ENCODE results near the gene NCOA6. TPM values are rescaled to one million over a fixed set of nuclear protein-coding genes. Genes with fewer than 3 reads are reported as not detected.
"Not testable (repeated sequence)": the region's sequence is repeated elsewhere in the genome, so short reads cannot be mapped to it uniquely, and the experiment has no call there.

The NCOA6 gene
- total and polyA plus RNA-seq, 4 donors = 18.6 to 49.6 (median 33.6) TPM

GRCh38 chr20:34717230-34718095 lies 108.0 kb downstream of the NCOA6 start:
- Histone ChIP-seq H3K36me3 (ENCODE audit: control insufficient read depth, insufficient read depth, low read length) (peaks cover 26% of the 10 kb centered on the region), H3K27ac (ENCODE audit: low read depth, low read length) (no peak overlapping the region), H3K4me3 (ENCODE audit: low read depth, low read length) (no peak overlapping the region), H3K4me1 (ENCODE audit: control insufficient read depth, insufficient read depth, low read length) (no peaks in the 10 kb centered on the region), H3K9me3 (ENCODE audit: control insufficient read depth, insufficient read depth, low read length) (no peaks in the 10 kb centered on the region), H3K27me3 (ENCODE audit: control insufficient read depth, insufficient read depth, low read length) (no peaks in the 10 kb centered on the region)
- no peak for DNase-seq (ENCODE audit: low read depth in 4 of 6, low spot score in 6 of 6)
- no CpG with 5 or more reads among the region's 9 CpGs for WGBS (ENCODE audit: insufficient coverage)

GRCh38 chr20:34716921-34717229 lies 108.6 kb downstream of the NCOA6 start:
- Histone ChIP-seq H3K4me1 (ENCODE audit: control insufficient read depth, insufficient read depth, low read length) (no peaks in the 10 kb centered on the region), H3K27me3 (ENCODE audit: control insufficient read depth, insufficient read depth, low read length) (no peaks in the 10 kb centered on the region), H3K9me3 (ENCODE audit: control insufficient read depth, insufficient read depth, low read length) (no peaks in the 10 kb centered on the region), H3K36me3 (ENCODE audit: control insufficient read depth, insufficient read depth, low read length) (peaks cover 27% of the 10 kb centered on the region), H3K27ac (ENCODE audit: low read depth, low read length) (no peak overlapping the region), H3K4me3 (ENCODE audit: low read depth, low read length) (no peak overlapping the region)
- WGBS (ENCODE audit: insufficient coverage) = no CpG with 5 or more reads among the region's 2 CpGs
- no peak for DNase-seq (ENCODE audit: low read depth in 4 of 6, low spot score in 6 of 6)

- Histone ChIP-seq H3K36me3 (ENCODE audit: control insufficient read depth, insufficient read depth, low read length) (peaks cover 36% of the 10 kb centered on the region), H3K9me3 (ENCODE audit: control insufficient read depth, insufficient read depth, low read length) (no peaks in the 10 kb centered on the region), H3K4me3 (ENCODE audit: low read depth, low read length) (no peak overlapping the region), H3K27me3 (ENCODE audit: control insufficient read depth, insufficient read depth, low read length) (no peaks in the 10 kb centered on the region), H3K27ac (ENCODE audit: low read depth, low read length) (no peak overlapping the region), H3K4me1 (ENCODE audit: control insufficient read depth, insufficient read depth, low read length) (peaks cover 5% of the 10 kb centered on the region)
- 100% methylated on average over 2 of the region's 4 CpGs for WGBS (ENCODE audit: insufficient coverage)
- DNase-seq (ENCODE audit: low read depth in 4 of 6, low spot score in 6 of 6) = no peak
Measured at GRCh38 chr20:34715384-34715783, 110.1 kb downstream of the NCOA6 start.

- H3K36me3 ChIP-seq (ENCODE audit: control insufficient read depth, insufficient read depth, low read length) = peaks cover 36% of the 10 kb centered on the region
- H3K4me1 ChIP-seq (ENCODE audit: control insufficient read depth, insufficient read depth, low read length) = peaks cover 14% of the 10 kb centered on the region
- not testable (repeated sequence) for H3K4me3 ChIP-seq (ENCODE audit: low read depth, low read length); H3K9me3 ChIP-seq (ENCODE audit: control insufficient read depth, insufficient read depth, low read length); H3K27ac ChIP-seq (ENCODE audit: low read depth, low read length); H3K27me3 ChIP-seq (ENCODE audit: control insufficient read depth, insufficient read depth, low read length); DNase-seq (ENCODE audit: low read depth in 4 of 6, low spot score in 6 of 6)
- 95% methylated on average over 8 of the region's 10 CpGs for WGBS (ENCODE audit: insufficient coverage)
Measured at GRCh38 chr20:34713944-34714515, 111.4 kb downstream of the NCOA6 start.

GRCh38 chr20:34713194-34713943 lies 112.1 kb downstream of the NCOA6 start:
- Histone ChIP-seq H3K27ac (ENCODE audit: low read depth, low read length) (no peak overlapping the region), H3K27me3 (ENCODE audit: control insufficient read depth, insufficient read depth, low read length) (no peaks in the 10 kb centered on the region), H3K4me3 (ENCODE audit: low read depth, low read length) (no peak overlapping the region), H3K36me3 (ENCODE audit: control insufficient read depth, insufficient read depth, low read length) (peaks cover 36% of the 10 kb centered on the region), H3K9me3 (ENCODE audit: control insufficient read depth, insufficient read depth, low read length) (no peaks in the 10 kb centered on the region), H3K4me1 (ENCODE audit: control insufficient read depth, insufficient read depth, low read length) (peaks cover 21% of the 10 kb centered on the region)
- peak in 2 of 6 donors; percentile 56 to 73 for DNase-seq (ENCODE audit: low read depth in 4 of 6, low spot score in 6 of 6)
- WGBS (ENCODE audit: insufficient coverage) = no CpG with 5 or more reads among the region's 1 CpG

- H3K27ac ChIP-seq (ENCODE audit: low read depth, low read length) = no peak overlapping the region
- 80% methylated on average over 1 of the region's 5 CpGs for WGBS (ENCODE audit: insufficient coverage)
Measured at GRCh38 chr20:34712525-34713192, 112.8 kb downstream of the NCOA6 start.

GRCh38 chr20:34711813-34712430 lies 113.5 kb downstream of the NCOA6 start:
- H3K27me3 ChIP-seq (ENCODE audit: control insufficient read depth, insufficient read depth, low read length) = no peaks in the 10 kb centered on the region
- peaks cover 35% of the 10 kb centered on the region for H3K36me3 ChIP-seq (ENCODE audit: control insufficient read depth, insufficient read depth, low read length)
- no peak overlapping the region for H3K4me3 ChIP-seq (ENCODE audit: low read depth, low read length)
- H3K27ac ChIP-seq (ENCODE audit: low read depth, low read length) = no peak overlapping the region
- peaks cover 21% of the 10 kb centered on the region for H3K4me1 ChIP-seq (ENCODE audit: control insufficient read depth, insufficient read depth, low read length)
- no peak for DNase-seq (ENCODE audit: low read depth in 4 of 6, low spot score in 6 of 6)
- no peaks in the 10 kb centered on the region for H3K9me3 ChIP-seq (ENCODE audit: control insufficient read depth, insufficient read depth, low read length)
- WGBS (ENCODE audit: insufficient coverage) = 94% methylated on average over 3 of the region's 3 CpGs

More at GRCh38 chr20:34712525-34713192, 112.8 kb downstream of the NCOA6 start:
- H3K36me3 ChIP-seq (ENCODE audit: control insufficient read depth, insufficient read depth, low read length) = peaks cover 36% of the 10 kb centered on the region
- DNase-seq (ENCODE audit: low read depth in 4 of 6, low spot score in 6 of 6) = no peak
- H3K4me3 ChIP-seq (ENCODE audit: low read depth, low read length) = no peak overlapping the region
- H3K4me1 ChIP-seq (ENCODE audit: control insufficient read depth, insufficient read depth, low read length) = peaks cover 21% of the 10 kb centered on the region
- H3K27me3 ChIP-seq (ENCODE audit: control insufficient read depth, insufficient read depth, low read length) = no peaks in the 10 kb centered on the region
- no peaks in the 10 kb centered on the region for H3K9me3 ChIP-seq (ENCODE audit: control insufficient read depth, insufficient read depth, low read length)

- Histone ChIP-seq H3K27me3 (ENCODE audit: control insufficient read depth, insufficient read depth, low read length) (no peaks in the 10 kb centered on the region), H3K9me3 (ENCODE audit: control insufficient read depth, insufficient read depth, low read length) (no peaks in the 10 kb centered on the region), H3K4me1 (ENCODE audit: control insufficient read depth, insufficient read depth, low read length) (peaks cover 21% of the 10 kb centered on the region), H3K36me3 (ENCODE audit: control insufficient read depth, insufficient read depth, low read length) (peaks cover 32% of the 10 kb centered on the region), H3K27ac (ENCODE audit: low read depth, low read length) (no peak overlapping the region), H3K4me3 (ENCODE audit: low read depth, low read length) (no peak overlapping the region)
- 84% methylated on average over 9 of the region's 9 CpGs for WGBS (ENCODE audit: insufficient coverage)
- DNase-seq (ENCODE audit: low read depth in 4 of 6, low spot score in 6 of 6) = no peak
Measured at GRCh38 chr20:34710861-34711574, 114.4 kb downstream of the NCOA6 start.

- no peak overlapping the region for H3K27ac ChIP-seq (ENCODE audit: low read depth, low read length)
- no peak for DNase-seq (ENCODE audit: low read depth in 4 of 6, low spot score in 6 of 6)
- peaks cover 26% of the 10 kb centered on the region for H3K4me1 ChIP-seq (ENCODE audit: control insufficient read depth, insufficient read depth, low read length)
- H3K4me3 ChIP-seq (ENCODE audit: low read depth, low read length) = no peak overlapping the region
- H3K27me3 ChIP-seq (ENCODE audit: control insufficient read depth, insufficient read depth, low read length) = no peaks in the 10 kb centered on the region
- peaks cover 28% of the 10 kb centered on the region for H3K36me3 ChIP-seq (ENCODE audit: control insufficient read depth, insufficient read depth, low read length)
- H3K9me3 ChIP-seq (ENCODE audit: control insufficient read depth, insufficient read depth, low read length) = no peaks in the 10 kb centered on the region
Measured at GRCh38 chr20:34710568-34710839, 114.9 kb downstream of the NCOA6 start.

Data from spinal cord (tissue), 10 donors.